HG03025 (cell line): ENCODE results near the gene ASB11.

Experiments
- ATAC-seq: cut with Tn5 transposase; IDR thresholded peaks from one replicate; pipeline ENCODE4 v1.9.1; 2021; ENCODE audit warnings: mild to moderate bottlenecking, moderate library complexity; ENCODE audit not compliant: unreplicated experiment, low FRiP score

The ASB11 gene

GRCh38 chrX:15315509-15315908 lies at the start of gene ASB11:
Gene ASB11, minus strand, starts transcription at chrX:15315640. Its CDS starts 35 bp downstream, at chrX:15315605.
- no peak for ATAC-seq

- ATAC-seq = no peak
Measured at GRCh38 chrX:15359701-15360100, 44.3 kb upstream of the ASB11 start.

GRCh38 chrX:15358533-15358932 lies 43.1 kb upstream of the ASB11 start:
- peak; percentile 45 for ATAC-seq

GRCh38 chrX:15356444-15356843 lies 41.0 kb upstream of the ASB11 start:
- no peak for ATAC-seq

GRCh38 chrX:15350329-15350996 lies 35.0 kb upstream of the ASB11 start:
- no peak for ATAC-seq

GRCh38 chrX:15349046-15349445 lies 33.6 kb upstream of the ASB11 start:
- peak; percentile 69 for ATAC-seq

- no peak for ATAC-seq
Measured at GRCh38 chrX:15345976-15346375, 30.5 kb upstream of the ASB11 start.

GRCh38 chrX:15344106-15344505 lies 28.7 kb upstream of the ASB11 start:
- ATAC-seq = no peak

GRCh38 chrX:15343075-15343476 lies 27.6 kb upstream of the ASB11 start:
- no peak for ATAC-seq

GRCh38 chrX:15340867-15341266 lies 25.4 kb upstream of the ASB11 start:
- no peak for ATAC-seq

- no peak for ATAC-seq
Measured at GRCh38 chrX:15336023-15336413, 20.6 kb upstream of the ASB11 start.

GRCh38 chrX:15335135-15336022 lies 19.9 kb upstream of the ASB11 start, which contains the start of gene PIGA:
Gene PIGA, minus strand, starts transcription at chrX:15335523. Its CDS starts 3,593 bp downstream, at chrX:15331930.
- peak; percentile 99 for ATAC-seq

- ATAC-seq = no peak
Measured at GRCh38 chrX:15334561-15334960, 19.1 kb upstream of the ASB11 start.

- no peak for ATAC-seq
Measured at GRCh38 chrX:15328821-15329220, 13.4 kb upstream of the ASB11 start.

- ATAC-seq = no peak
Measured at GRCh38 chrX:15328131-15328530, 12.7 kb upstream of the ASB11 start.

GRCh38 chrX:15322472-15322871 lies 7.0 kb upstream of the ASB11 start:
- no peak for ATAC-seq

- no peak for ATAC-seq
Measured at GRCh38 chrX:15322072-15322471, 6.6 kb upstream of the ASB11 start.

GRCh38 chrX:15321447-15321846 lies 6.0 kb upstream of the ASB11 start:
- no peak for ATAC-seq

- no peak for ATAC-seq
Measured at GRCh38 chrX:15320297-15320696, 4.9 kb upstream of the ASB11 start.

- no peak for ATAC-seq
Measured at GRCh38 chrX:15319075-15319474, 3.6 kb upstream of the ASB11 start.

GRCh38 chrX:15314472-15314871 lies 968 bp downstream of the ASB11 start:
- no peak for ATAC-seq

- ATAC-seq = no peak
Measured at GRCh38 chrX:15311119-15311518, 4.3 kb downstream of the ASB11 start.
